ENCODE measurements around the gene RFK.

Gene RFK

GRCh38 chr9:76352026-76352620 lies 42.1 kb downstream of the RFK start:
- no peak for DNase-seq
- intact Hi-C loops (cut with DNase I), result no loop called here

- intact Hi-C loops (cut with DNase I), result no loop called here
- DNase-seq, result no peak
Observed at GRCh38 chr9:76351006-76351405, 43.2 kb downstream of the RFK start.

- DNase-seq, result no peak
- intact Hi-C loops (cut with DNase I), result no loop called here
Observed at GRCh38 chr9:76349865-76350264, 44.4 kb downstream of the RFK start.

- intact Hi-C loops (cut with DNase I), result no loop called here
- no peak for DNase-seq
Observed at GRCh38 chr9:76342858-76343257, 51.4 kb downstream of the RFK start.

- no peak for DNase-seq
- intact Hi-C loops (cut with DNase I), result no loop called here
Observed at GRCh38 chr9:76342201-76342600, 52.0 kb downstream of the RFK start.

- peak in 2 of 42 donors; percentile 9 to 15 for DNase-seq
Observed at GRCh38 chr9:76341616-76342015, 52.6 kb downstream of the RFK start.

GRCh38 chr9:76338418-76338817 lies 55.8 kb downstream of the RFK start:
- intact Hi-C loops (cut with DNase I), result loop anchor here (10.0 kb wide), 1 partner anchor 984 kb away; no protein-coding TSS in a partner anchor

More at GRCh38 chr9:76341616-76342015, 52.6 kb downstream of the RFK start:
- intact Hi-C loops (cut with DNase I), result no loop called here

GRCh38 chr9:76336027-76336426 lies 58.2 kb downstream of the RFK start:
- no peak for DNase-seq
- intact Hi-C loops (cut with DNase I), result loop anchor here (10.0 kb wide), 1 partner anchor 981 kb away; no protein-coding TSS in a partner anchor

More at GRCh38 chr9:76338418-76338817, 55.8 kb downstream of the RFK start:
- DNase-seq, result no peak

Data from head of caudate nucleus (tissue), 42 donors.